ENCODE results near the gene POU3F1.
A peak's percentile ranks its signal among the peaks of the same experiment; 100 is the strongest.

The POU3F1 gene

GRCh38 chr1:38009088-38009840 is 37.3 kb downstream of the POU3F1 start:
- H3K4me3 ChIP-seq (ENCODE audit: low read length): no peak overlapping the region
- no peaks in the 10 kb centered on the region for H3K9me3 ChIP-seq (replicated peaks; ENCODE audit: low read length)
- H3K9ac ChIP-seq (ENCODE audit: low read depth, low read length): peak overlapping the region; percentile 25
- no peak overlapping the region for H3K4me2 ChIP-seq (ENCODE audit: low read length)
- peaks cover 28% of the 10 kb centered on the region for H3K4me1 ChIP-seq (ENCODE audit: control insufficient read depth, insufficient read depth, low read length)
- no peaks in the 10 kb centered on the region for H3K36me3 ChIP-seq (ENCODE audit: insufficient read depth, low read length)
- no peaks in the 10 kb centered on the region for H3K27me3 ChIP-seq (ENCODE audit: control insufficient read depth, insufficient read depth, low read length)

DNA sequence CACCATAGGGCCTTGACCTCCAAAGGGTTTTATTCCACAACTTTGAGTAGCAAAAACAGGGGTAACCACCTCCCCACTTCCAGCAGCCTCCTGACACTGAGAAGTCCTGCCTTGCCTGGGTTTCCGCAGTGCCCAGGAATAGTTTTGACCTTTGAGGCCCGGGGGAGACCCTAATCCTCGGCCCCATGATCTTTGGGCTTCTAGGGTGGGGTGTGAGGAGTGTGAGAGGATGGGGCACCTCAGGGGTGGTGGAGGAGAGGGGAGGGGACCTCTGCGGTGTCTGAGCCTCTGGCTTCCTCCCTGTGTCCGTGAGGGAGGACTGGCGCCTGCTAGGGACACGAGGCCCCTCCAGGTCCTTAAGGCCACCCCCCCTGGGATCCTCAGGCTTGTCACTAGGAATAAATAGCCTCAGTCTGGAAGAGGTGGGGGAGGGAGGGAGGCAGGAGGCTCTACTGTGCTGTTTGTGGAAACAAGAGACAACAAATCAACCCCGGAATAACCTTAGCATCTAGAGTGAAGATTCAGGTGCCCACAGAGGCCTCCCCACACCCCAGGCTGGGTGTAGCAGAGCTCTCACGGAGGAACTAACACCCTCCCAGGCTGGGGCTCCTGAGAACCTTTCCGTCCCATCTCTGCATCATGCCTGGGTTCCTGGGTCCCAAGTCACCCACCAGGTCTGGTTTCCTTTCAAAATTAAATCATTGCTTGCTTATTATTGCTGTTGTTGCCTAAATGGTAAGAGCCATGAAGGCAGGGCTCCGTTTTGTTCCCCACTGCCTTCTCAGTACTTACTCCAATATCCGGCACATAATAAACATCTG is 40.4 kb downstream of the POU3F1 start:
- peak overlapping the region; percentile 35 for H3K4me3 ChIP-seq (ENCODE audit: low read length)
- H3K9me3 ChIP-seq (replicated peaks; ENCODE audit: low read length): no peaks in the 10 kb centered on the region
- no peaks in the 10 kb centered on the region for H3K36me3 ChIP-seq (ENCODE audit: insufficient read depth, low read length)
- H3K27me3 ChIP-seq (ENCODE audit: control insufficient read depth, insufficient read depth, low read length): no peaks in the 10 kb centered on the region
- no peak overlapping the region for H3K9ac ChIP-seq (ENCODE audit: low read depth, low read length)
- H3K4me2 ChIP-seq (ENCODE audit: low read length): peak overlapping the region; percentile 50
- H3K4me1 ChIP-seq (ENCODE audit: control insufficient read depth, insufficient read depth, low read length): peaks cover 41% of the 10 kb centered on the region

DNA sequence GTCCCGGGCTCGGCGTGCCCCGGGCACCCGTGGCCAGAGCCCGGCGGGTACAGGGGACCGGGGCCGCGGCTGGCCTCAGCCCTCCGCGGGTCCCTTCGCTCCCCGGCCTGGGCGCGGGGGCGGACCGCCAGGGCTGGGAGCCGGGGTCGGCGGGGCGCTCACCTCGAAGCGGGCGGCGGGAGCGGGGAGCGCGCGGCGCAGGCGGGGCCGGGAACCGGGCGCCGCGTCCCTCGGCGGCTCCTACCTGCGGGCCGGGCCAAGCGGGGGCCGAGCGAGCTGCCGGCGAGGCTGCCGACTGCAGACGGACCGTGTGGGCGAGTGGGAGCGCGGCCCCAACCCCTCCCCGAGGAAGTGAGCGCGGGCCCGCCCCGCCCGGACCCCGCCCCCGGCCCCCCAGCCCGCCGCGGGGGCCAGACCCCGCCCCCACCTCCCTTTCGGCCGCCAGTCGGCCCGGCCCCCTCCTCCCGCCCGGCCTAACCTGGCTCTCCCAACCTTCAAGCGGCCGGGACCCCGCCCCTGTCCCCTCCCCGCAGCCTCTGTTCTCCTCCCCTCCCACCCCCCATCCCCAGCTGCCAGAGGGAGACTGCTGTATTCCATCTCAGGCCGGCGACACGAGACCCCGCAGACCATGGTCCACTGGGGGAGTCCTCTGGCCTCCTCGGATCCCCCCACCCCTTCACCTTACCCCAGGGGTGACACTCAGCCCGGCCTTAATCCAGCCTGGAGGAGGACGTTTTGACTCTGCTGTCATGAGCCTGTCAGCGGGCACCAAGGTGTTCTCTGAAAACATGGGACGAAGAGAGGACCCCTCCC is 41.2 kb downstream of the POU3F1 start, which contains the start of gene FHL3:
TSS of gene FHL3 (minus strand) at position 320 of the 813 bp plus-strand sequence. CDS start 6,102 bp downstream, outside the sequence.
- H3K36me3 ChIP-seq (ENCODE audit: insufficient read depth, low read length): no peaks in the 10 kb centered on the region
- no peaks in the 10 kb centered on the region for H3K27me3 ChIP-seq (ENCODE audit: control insufficient read depth, insufficient read depth, low read length)
- peak within 1 kb of the TSS; percentile 86 for H3K4me3 ChIP-seq (ENCODE audit: low read length)
- H3K4me1 ChIP-seq (ENCODE audit: control insufficient read depth, insufficient read depth, low read length): peaks cover 49% of the 10 kb centered on the region
- peak within 1 kb of the TSS; percentile 80 for H3K9ac ChIP-seq (ENCODE audit: low read depth, low read length)
- no peaks in the 10 kb centered on the region for H3K9me3 ChIP-seq (replicated peaks; ENCODE audit: low read length)
- peak within 1 kb of the TSS; percentile 97 for H3K4me2 ChIP-seq (ENCODE audit: low read length)

DNA sequence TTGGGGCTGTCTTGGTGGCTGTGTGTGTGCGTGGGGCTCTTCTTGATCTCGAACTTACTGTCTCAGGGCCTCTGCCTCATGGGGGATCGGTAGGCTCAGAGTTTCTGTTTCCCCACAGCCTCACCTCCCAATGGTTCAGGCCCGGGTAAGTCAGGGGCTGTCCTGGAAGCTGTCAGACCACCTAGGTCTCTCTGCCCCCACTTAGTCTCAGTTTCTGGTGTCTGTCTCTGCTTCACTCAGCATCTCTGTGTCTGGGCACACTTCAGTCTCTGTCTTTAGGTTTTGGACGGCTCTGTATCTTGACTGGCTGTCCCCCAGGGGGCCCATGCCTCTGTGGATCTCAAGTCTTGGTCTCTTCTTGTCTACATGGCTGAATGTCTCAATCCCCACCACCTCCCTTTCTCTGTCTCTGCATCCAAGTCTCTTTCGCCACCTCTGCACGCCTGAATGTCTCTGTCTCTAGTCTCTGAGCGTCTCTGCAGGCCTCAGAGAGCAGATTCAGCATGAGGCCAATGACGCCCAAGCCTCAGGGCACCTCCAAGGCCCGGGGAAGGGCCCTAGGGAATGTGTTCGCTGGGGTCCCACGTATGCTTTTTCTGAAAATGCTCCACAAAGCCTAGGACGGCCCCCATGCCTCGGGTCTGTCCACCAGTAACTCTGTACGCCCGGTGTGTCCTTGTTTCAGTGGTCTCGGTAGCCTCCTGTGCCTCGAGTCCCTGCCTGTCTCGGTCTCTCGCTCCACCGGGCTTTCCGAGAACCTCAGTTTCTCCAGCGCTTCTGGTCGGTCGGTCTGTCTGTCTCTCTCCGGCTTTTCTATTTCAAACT is 42.1 kb downstream of the POU3F1 start:
- Histone ChIP-seq H3K9me3 (replicated peaks; ENCODE audit: low read length) (no peaks in the 10 kb centered on the region), H3K36me3 (ENCODE audit: insufficient read depth, low read length) (no peaks in the 10 kb centered on the region), H3K4me1 (ENCODE audit: control insufficient read depth, insufficient read depth, low read length) (peaks cover 58% of the 10 kb centered on the region), H3K4me2 (ENCODE audit: low read length) (peak overlapping the region; percentile 97), H3K4me3 (ENCODE audit: low read length) (peak overlapping the region; percentile 86), H3K9ac (ENCODE audit: low read depth, low read length) (peak overlapping the region; percentile 80), H3K27me3 (ENCODE audit: control insufficient read depth, insufficient read depth, low read length) (no peaks in the 10 kb centered on the region)

GRCh38 chr1:38003261-38004250 is 43.0 kb downstream of the POU3F1 start:
- Histone ChIP-seq H3K36me3 (ENCODE audit: insufficient read depth, low read length) (peaks cover 4% of the 10 kb centered on the region), H3K9ac (ENCODE audit: low read depth, low read length) (peak overlapping the region; percentile 80), H3K27me3 (ENCODE audit: control insufficient read depth, insufficient read depth, low read length) (no peaks in the 10 kb centered on the region), H3K4me1 (ENCODE audit: control insufficient read depth, insufficient read depth, low read length) (peaks cover 58% of the 10 kb centered on the region), H3K9me3 (replicated peaks; ENCODE audit: low read length) (no peaks in the 10 kb centered on the region), H3K4me3 (ENCODE audit: low read length) (peak overlapping the region; percentile 86), H3K4me2 (ENCODE audit: low read length) (peak overlapping the region; percentile 97)

GRCh38 chr1:38000529-38001455 is 45.8 kb downstream of the POU3F1 start:
- H3K9ac ChIP-seq (ENCODE audit: low read depth, low read length): peak overlapping the region; percentile 83
- H3K4me1 ChIP-seq (ENCODE audit: control insufficient read depth, insufficient read depth, low read length): peaks cover 73% of the 10 kb centered on the region
- no peaks in the 10 kb centered on the region for H3K27me3 ChIP-seq (ENCODE audit: control insufficient read depth, insufficient read depth, low read length)
- peak overlapping the region; percentile 58 for H3K4me3 ChIP-seq (ENCODE audit: low read length)
- H3K36me3 ChIP-seq (ENCODE audit: insufficient read depth, low read length): peaks cover 25% of the 10 kb centered on the region
- no peaks in the 10 kb centered on the region for H3K9me3 ChIP-seq (replicated peaks; ENCODE audit: low read length)
- H3K4me2 ChIP-seq (ENCODE audit: low read length): peak overlapping the region; percentile 80

- H3K36me3 ChIP-seq (ENCODE audit: insufficient read depth, low read length): peaks cover 31% of the 10 kb centered on the region
- peak overlapping the region; percentile 83 for H3K9ac ChIP-seq (ENCODE audit: low read depth, low read length)
- peak overlapping the region; percentile 58 for H3K4me3 ChIP-seq (ENCODE audit: low read length)
- H3K4me1 ChIP-seq (ENCODE audit: control insufficient read depth, insufficient read depth, low read length): peaks cover 71% of the 10 kb centered on the region
- peak overlapping the region; percentile 80 for H3K4me2 ChIP-seq (ENCODE audit: low read length)
- no peaks in the 10 kb centered on the region for H3K9me3 ChIP-seq (replicated peaks; ENCODE audit: low read length)
- H3K27me3 ChIP-seq (ENCODE audit: control insufficient read depth, insufficient read depth, low read length): no peaks in the 10 kb centered on the region
Observed at GRCh38 chr1:38000233-38000528, 46.4 kb downstream of the POU3F1 start.

GRCh38 chr1:37999430-38000232 is 47.0 kb downstream of the POU3F1 start:
- Histone ChIP-seq H3K9ac (ENCODE audit: low read depth, low read length) (peak overlapping the region; percentile 83), H3K4me3 (ENCODE audit: low read length) (peak overlapping the region; percentile 58), H3K36me3 (ENCODE audit: insufficient read depth, low read length) (peaks cover 36% of the 10 kb centered on the region), H3K9me3 (replicated peaks; ENCODE audit: low read length) (no peaks in the 10 kb centered on the region), H3K27me3 (ENCODE audit: control insufficient read depth, insufficient read depth, low read length) (no peaks in the 10 kb centered on the region), H3K4me2 (ENCODE audit: low read length) (peak overlapping the region; percentile 80), H3K4me1 (ENCODE audit: control insufficient read depth, insufficient read depth, low read length) (peaks cover 71% of the 10 kb centered on the region)

All from skeletal muscle satellite cell (primary cell).